Ovary (tissue), 9 donors: Measurements from ENCODE around the gene RAPGEF6. TPM values are rescaled to one million over a fixed set of nuclear protein-coding genes. Genes with fewer than 3 reads are reported as not detected.

Source experiments
- DNase-seq, 5 donors: peaks; one replicate each; pipeline ENCODE4 v3.0.0-alpha.2; 2019 to 2020
- H3K27ac ChIP-seq, 2 donors: fragments of 200-600 bp; one replicate each; pipeline versions ENCODE4 v1.5.1 to v1.8.0; 2019 to 2022
- H3K27me3 ChIP-seq: fragments of 200-600 bp; one replicate; pipeline ENCODE4 v1.8.0; 2022
- H3K36me3 ChIP-seq: fragments of 200-600 bp; sonication (generic); one replicate; pipeline ENCODE4 v1.5.1; 2019
- H3K4me1 ChIP-seq: one replicate; pipeline ENCODE4 v1.8.1; 2013; ENCODE audit warnings: mild to moderate bottlenecking, moderate library complexity; ENCODE audit not compliant: insufficient read depth
- H3K4me3 ChIP-seq: fragments of 200-600 bp; sonication (generic); one replicate; pipeline ENCODE4 v1.5.1; 2017
- H3K9me3 ChIP-seq, 2 donors: fragments of 200-600 bp in 1 of 2; sonication (generic) in 1 of 2; one replicate each; pipeline versions ENCODE4 v1.5.1 to v1.8.1; 2013 to 2019; ENCODE audit warnings: mild to moderate bottlenecking in 1 of 2, moderate library complexity in 1 of 2
- CTCF ChIP-seq, 3 donors: fragments of 450-650 bp in 2 of 3; fragments of 200-600 bp in 1 of 3; IDR thresholded peaks; one replicate each; pipeline versions ENCODE4 v1.5.1 to v1.8.0; 2016 to 2022; ENCODE audit warnings: antibody characterized with exemption in 3 of 3, mild to moderate bottlenecking in 1 of 3
- EP300 ChIP-seq: sonication (generic); formaldehyde crosslinking; IDR thresholded peaks from one replicate; pipeline ENCODE4 v1.6.1; 2017; ENCODE audit warnings: antibody characterized with exemption
- POLR2A ChIP-seq: fragments of 450-650 bp; IDR thresholded peaks from one replicate; pipeline ENCODE4 v1.6.1; 2017; ENCODE audit warnings: antibody characterized with exemption, mild to moderate bottlenecking, moderate library complexity
- WGBS, 3 donors: extraction: QIAGEN DNeasy Blood & Tissue Kit in 1 of 3; methylation state at CpG; one replicate each; pipeline versions ENCODE4 v1.1.5 to v1.1.7; 2013 to 2017; 5-methylcytosine and 5-hydroxymethylcytosine counted together
- intact Hi-C, 4 donors: fragments of 100-400 bp; cut with DNase I; formaldehyde crosslinking; loops; one replicate each; pipeline versions ENCODE4 v1.11.0 to v1.15.1; 2022 to 2023
- polyA plus RNA-seq, 2 donors: library from polyadenylated mRNA; stranded (reverse); fragments of 200-250 nt in 1 of 2; fragments of 350-450 nt in 1 of 2; fragmentation: Illumina TruSeq in 1 of 2; extraction: RNeasy Lipid Tissue Mini Kit (QIAGEN cat#74804) in 1 of 2; gene quantifications; one replicate each; pipeline ENCODE4 v1.2.3, GENCODE V29; 2013 to 2014
- total RNA-seq, 7 donors: library from RNA; depleted of rRNA in 2 of 7; stranded (reverse); fragments of >200 nt in 2 of 7; fragmentation: NEBNext Ultra II Directional in 3 of 7; extraction: Animal tissue kit (Norgen Biotek cat#: 25700) in 3 of 7; gene quantifications; one replicate each; pipeline versions ENCODE4 v1.1.0 to v1.2.4, GENCODE V29; 2016 to 2023
- donor health status: DM: no; HTN: no; CAD: no; lungs with moderate emphysema.
- donor health status: DM: no; HTN: no; CAD: no.
- donor health status: Bipolar disorder and iron deficiency.
- donor health status: DM: yes; HTN: yes; CAD: no.
- donor health status: DM: no; HTN: no; CAD: no.
- donor health status: DM: yes; HTN: yes; CAD: no.

The RAPGEF6 gene
- total and polyA plus RNA-seq, 9 donors, result 4.2 to 25.8 (median 18.5) TPM

- intact Hi-C loops, result no loop called here
- H3K27me3 ChIP-seq, result no peaks in the 10 kb centered on the region
- WGBS, 3 donors, result 78 to 81% (median 78%) methylated on average over 2 of the region's 2 CpGs
- TF ChIP-seq POLR2A, result no peak
- no peak for TF ChIP-seq CTCF (IDR thresholded peaks at IDR 0.05)
- no peak for TF ChIP-seq EP300
- H3K27ac ChIP-seq, result no peak overlapping the region
- peaks cover 4% of the 10 kb centered on the region for H3K36me3 ChIP-seq
- no peak for DNase-seq
- no peak overlapping the region for H3K4me3 ChIP-seq
- H3K9me3 ChIP-seq, result no peaks in the 10 kb centered on the region
- no peaks in the 10 kb centered on the region for H3K4me1 ChIP-seq
Measured at GRCh38 chr5:131431794-131432193, 203.2 kb downstream of the RAPGEF6 start.

- 65 to 79% (median 67%) methylated on average over 1 of the region's 1 CpG for WGBS, 3 donors
- intact Hi-C loops, result no loop called here
- no peaks in the 10 kb centered on the region for H3K9me3 ChIP-seq
- no peak for DNase-seq
- H3K36me3 ChIP-seq, result peaks cover 4% of the 10 kb centered on the region
- H3K27me3 ChIP-seq, result no peaks in the 10 kb centered on the region
- no peaks in the 10 kb centered on the region for H3K4me1 ChIP-seq
- TF ChIP-seq CTCF (IDR thresholded peaks at IDR 0.05) (no peak), EP300 (no peak), POLR2A (no peak)
- no peak overlapping the region for H3K27ac ChIP-seq
- H3K4me3 ChIP-seq, result no peak overlapping the region
Measured at GRCh38 chr5:131430794-131431193, 204.2 kb downstream of the RAPGEF6 start.

DNA sequence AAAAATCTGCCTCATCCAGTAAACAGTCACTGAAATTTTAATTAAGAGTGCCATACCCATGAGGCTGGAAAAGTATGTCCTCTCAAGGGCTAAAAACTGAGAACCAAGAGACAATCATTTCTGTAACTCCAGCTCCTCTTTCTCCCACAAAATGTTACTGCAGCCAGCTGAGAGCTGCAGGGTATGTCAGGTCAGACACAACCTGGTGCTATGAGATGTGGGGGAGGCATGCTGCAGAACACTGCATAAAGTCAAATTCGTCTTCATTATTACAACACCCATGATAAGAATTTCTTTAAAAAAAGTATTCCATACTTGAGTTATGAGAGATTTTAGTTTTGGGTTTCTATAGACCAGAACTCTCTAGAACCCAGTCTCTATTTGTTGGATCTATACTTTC, 209.0 kb downstream of the RAPGEF6 start:
- Histone ChIP-seq H3K27ac (no peak overlapping the region), H3K36me3 (peaks cover 4% of the 10 kb centered on the region), H3K27me3 (no peaks in the 10 kb centered on the region), H3K4me1 (no peaks in the 10 kb centered on the region), H3K9me3 (no peaks in the 10 kb centered on the region), H3K4me3 (no peak overlapping the region)
- no peak for DNase-seq
- WGBS, 3 donors, result 10 to 45% (median 45%) methylated on average over 1 of the region's 1 CpG
- intact Hi-C loops, result no loop called here
- TF ChIP-seq POLR2A, result no peak
- TF ChIP-seq CTCF (IDR thresholded peaks at IDR 0.05), result no peak
- no peak for TF ChIP-seq EP300

DNA sequence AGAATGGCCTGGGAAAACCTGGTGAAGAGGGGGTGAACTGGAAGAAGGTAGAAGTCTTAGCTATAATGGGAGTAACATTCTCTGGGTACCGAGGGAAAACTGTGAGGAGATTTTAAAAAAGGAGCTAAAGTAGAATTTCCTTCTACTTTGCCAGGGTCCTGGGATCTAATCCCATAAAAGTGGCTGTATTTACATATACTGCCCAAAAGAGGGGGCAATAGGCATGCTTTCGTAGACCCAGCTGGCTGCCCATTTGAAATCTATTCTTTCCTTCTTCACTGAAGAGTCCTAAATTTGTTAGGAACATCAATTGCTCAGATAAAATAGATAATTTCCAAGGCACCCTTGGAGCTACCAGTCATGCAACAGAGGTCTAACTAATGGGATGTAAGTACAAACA, 212.0 kb downstream of the RAPGEF6 start:
- Histone ChIP-seq H3K27me3 (no peaks in the 10 kb centered on the region), H3K36me3 (no peaks in the 10 kb centered on the region), H3K4me1 (no peaks in the 10 kb centered on the region), H3K9me3 (no peaks in the 10 kb centered on the region), H3K27ac (no peak overlapping the region), H3K4me3 (no peak overlapping the region)
- WGBS, 3 donors, result 74 to 88% (median 86%) methylated on average over 2 of the region's 2 CpGs
- TF ChIP-seq CTCF (IDR thresholded peaks at IDR 0.05) (no peak), POLR2A (no peak), EP300 (no peak)
- intact Hi-C loops, result no loop called here
- no peak for DNase-seq
